Activated CD8-positive, alpha-beta memory T cell treated with anti-CD3 and anti-CD28 coated beads, Interleukin-2, amount 50 U/mL, for 24 hours (primary cell): ENCODE measurements around the gene FHIT.

Experiments
- DNase-seq: peaks from one replicate; pipeline ENCODE4 v3.0.0-alpha.2; 2020; ENCODE audit errors: extremely low read depth

Gene FHIT

GRCh38 chr3:60281970-60282369, 969.3 kb downstream of the FHIT start:
- DNase-seq = no peak

GRCh38 chr3:60277361-60277800, 973.9 kb downstream of the FHIT start:
- no peak for DNase-seq

GRCh38 chr3:60276615-60277014, 974.6 kb downstream of the FHIT start:
- no peak for DNase-seq

- no peak for DNase-seq
Measured at GRCh38 chr3:60274646-60275045, 976.6 kb downstream of the FHIT start.

- no peak for DNase-seq
Measured at GRCh38 chr3:60274098-60274497, 977.2 kb downstream of the FHIT start.

- no peak for DNase-seq
Measured at GRCh38 chr3:60269829-60270266, 981.4 kb downstream of the FHIT start.

GRCh38 chr3:60269377-60269776, 981.9 kb downstream of the FHIT start:
- DNase-seq = no peak

- DNase-seq = no peak
Measured at GRCh38 chr3:60268123-60268522, 983.1 kb downstream of the FHIT start.

- no peak for DNase-seq
Measured at GRCh38 chr3:60266444-60266843, 984.8 kb downstream of the FHIT start.

- no peak for DNase-seq
Measured at GRCh38 chr3:60263191-60263590, 988.1 kb downstream of the FHIT start.

GRCh38 chr3:60262546-60262945, 988.7 kb downstream of the FHIT start:
- DNase-seq = no peak

GRCh38 chr3:60260546-60260945, 990.7 kb downstream of the FHIT start:
- no peak for DNase-seq

- DNase-seq = no peak
Measured at GRCh38 chr3:60250810-60251209, 1000.4 kb downstream of the FHIT start.

GRCh38 chr3:60250206-60250605, 1001.0 kb downstream of the FHIT start:
- no peak for DNase-seq

GRCh38 chr3:60246361-60246760, 1004.9 kb downstream of the FHIT start:
- DNase-seq = no peak

- no peak for DNase-seq
Measured at GRCh38 chr3:60243456-60243855, 1007.8 kb downstream of the FHIT start.

- no peak for DNase-seq
Measured at GRCh38 chr3:60240492-60240891, 1010.8 kb downstream of the FHIT start.

GRCh38 chr3:60238550-60238949, 1012.7 kb downstream of the FHIT start:
- DNase-seq = no peak

GRCh38 chr3:60229502-60229901, 1021.8 kb downstream of the FHIT start:
- DNase-seq = no peak

- no peak for DNase-seq
Measured at GRCh38 chr3:60228823-60229222, 1022.4 kb downstream of the FHIT start.

GRCh38 chr3:60226912-60227311, 1024.3 kb downstream of the FHIT start:
- DNase-seq = no peak

GRCh38 chr3:60225848-60226247, 1025.4 kb downstream of the FHIT start:
- DNase-seq = no peak

GRCh38 chr3:60220768-60221167, 1030.5 kb downstream of the FHIT start:
- DNase-seq = no peak

- no peak for DNase-seq
Measured at GRCh38 chr3:60219501-60219900, 1031.8 kb downstream of the FHIT start.
